ENCODE data around the gene GXYLT2. TPM values are rescaled to one million over a fixed set of nuclear protein-coding genes. Genes with fewer than 3 reads are reported as not detected.

GXYLT2 gene
- total RNA-seq, 1 donor, result 77.4 TPM

DNA sequence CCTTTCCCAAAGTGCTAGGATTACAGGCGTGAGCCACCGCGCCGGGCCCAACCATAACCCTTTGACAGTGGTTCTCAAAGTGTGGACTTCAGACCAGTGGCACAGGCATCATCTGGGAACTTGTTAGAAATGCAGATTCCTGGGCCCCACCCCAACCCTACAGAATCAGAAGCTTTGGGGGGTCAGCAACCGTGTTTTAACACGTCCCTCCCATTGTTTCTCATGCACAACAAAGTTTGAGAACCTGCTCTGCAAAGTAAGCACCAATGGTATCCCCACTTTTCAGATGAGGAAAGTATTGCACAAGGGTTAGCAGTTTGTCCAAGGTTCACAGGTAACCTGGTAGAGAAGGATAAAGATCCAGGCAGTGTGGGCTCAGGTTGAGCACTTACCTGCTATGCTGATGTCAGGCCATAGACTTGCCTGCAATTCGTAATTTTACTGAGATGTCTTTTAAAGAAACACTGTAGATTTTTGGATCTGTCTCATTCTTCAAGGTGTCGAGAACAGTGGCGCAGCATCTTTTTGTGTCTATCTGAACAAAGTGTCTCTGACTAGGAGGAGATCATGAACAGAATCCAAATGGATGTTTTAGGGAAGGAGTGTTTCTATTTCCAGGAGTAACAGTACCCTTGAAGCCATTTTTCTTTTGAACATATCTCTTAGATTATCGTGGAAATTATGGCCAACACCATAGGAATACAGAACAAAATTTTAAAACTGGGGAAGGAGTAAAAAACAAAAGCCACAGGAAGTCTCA lies 2.5 kb downstream of the GXYLT2 start:
- no peaks in the 10 kb centered on the region for H3K27me3 ChIP-seq (ENCODE audit: insufficient read depth, low read length)
- H3K9me3 ChIP-seq (ENCODE audit: low read depth, low read length), result no peaks in the 10 kb centered on the region
- H4K20me1 ChIP-seq (ENCODE audit: insufficient read depth, low read length), result no peaks in the 10 kb centered on the region
- no peaks in the 10 kb centered on the region for H3K36me3 ChIP-seq (ENCODE audit: insufficient read depth, low read length)
- H3K79me2 ChIP-seq (ENCODE audit: insufficient read depth, low read length), result no peaks in the 10 kb centered on the region
- peak overlapping the region; percentile 96 for H3K27ac ChIP-seq (ENCODE audit: low read depth, low read length)
- TF ChIP-seq, protein P1, sequence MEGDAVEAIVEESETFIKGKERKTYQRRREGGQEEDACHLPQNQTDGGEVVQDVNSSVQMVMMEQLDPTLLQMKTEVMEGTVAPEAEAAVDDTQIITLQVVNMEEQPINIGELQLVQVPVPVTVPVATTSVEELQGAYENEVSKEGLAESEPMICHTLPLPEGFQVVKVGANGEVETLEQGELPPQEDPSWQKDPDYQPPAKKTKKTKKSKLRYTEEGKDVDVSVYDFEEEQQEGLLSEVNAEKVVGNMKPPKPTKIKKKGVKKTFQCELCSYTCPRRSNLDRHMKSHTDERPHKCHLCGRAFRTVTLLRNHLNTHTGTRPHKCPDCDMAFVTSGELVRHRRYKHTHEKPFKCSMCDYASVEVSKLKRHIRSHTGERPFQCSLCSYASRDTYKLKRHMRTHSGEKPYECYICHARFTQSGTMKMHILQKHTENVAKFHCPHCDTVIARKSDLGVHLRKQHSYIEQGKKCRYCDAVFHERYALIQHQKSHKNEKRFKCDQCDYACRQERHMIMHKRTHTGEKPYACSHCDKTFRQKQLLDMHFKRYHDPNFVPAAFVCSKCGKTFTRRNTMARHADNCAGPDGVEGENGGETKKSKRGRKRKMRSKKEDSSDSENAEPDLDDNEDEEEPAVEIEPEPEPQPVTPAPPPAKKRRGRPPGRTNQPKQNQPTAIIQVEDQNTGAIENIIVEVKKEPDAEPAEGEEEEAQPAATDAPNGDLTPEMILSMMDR (IDR thresholded peaks at IDR 0.05; ENCODE audit: extremely low read depth, low read depth, low read length), result no peak
- peaks cover 54% of the 10 kb centered on the region for H3K4me1 ChIP-seq (ENCODE audit: insufficient read depth, low read length)
- H2AFZ ChIP-seq (ENCODE audit: low read length), result no peak overlapping the region
- DNase-seq (ENCODE audit: insufficient read length, low spot score, missing footprints), result no peak
- H3K4me3 ChIP-seq (ENCODE audit: insufficient read depth, low read length), result no peak overlapping the region
- peak overlapping the region; percentile 73 for H3K4me2 ChIP-seq (ENCODE audit: insufficient read depth, low read length)

DNA sequence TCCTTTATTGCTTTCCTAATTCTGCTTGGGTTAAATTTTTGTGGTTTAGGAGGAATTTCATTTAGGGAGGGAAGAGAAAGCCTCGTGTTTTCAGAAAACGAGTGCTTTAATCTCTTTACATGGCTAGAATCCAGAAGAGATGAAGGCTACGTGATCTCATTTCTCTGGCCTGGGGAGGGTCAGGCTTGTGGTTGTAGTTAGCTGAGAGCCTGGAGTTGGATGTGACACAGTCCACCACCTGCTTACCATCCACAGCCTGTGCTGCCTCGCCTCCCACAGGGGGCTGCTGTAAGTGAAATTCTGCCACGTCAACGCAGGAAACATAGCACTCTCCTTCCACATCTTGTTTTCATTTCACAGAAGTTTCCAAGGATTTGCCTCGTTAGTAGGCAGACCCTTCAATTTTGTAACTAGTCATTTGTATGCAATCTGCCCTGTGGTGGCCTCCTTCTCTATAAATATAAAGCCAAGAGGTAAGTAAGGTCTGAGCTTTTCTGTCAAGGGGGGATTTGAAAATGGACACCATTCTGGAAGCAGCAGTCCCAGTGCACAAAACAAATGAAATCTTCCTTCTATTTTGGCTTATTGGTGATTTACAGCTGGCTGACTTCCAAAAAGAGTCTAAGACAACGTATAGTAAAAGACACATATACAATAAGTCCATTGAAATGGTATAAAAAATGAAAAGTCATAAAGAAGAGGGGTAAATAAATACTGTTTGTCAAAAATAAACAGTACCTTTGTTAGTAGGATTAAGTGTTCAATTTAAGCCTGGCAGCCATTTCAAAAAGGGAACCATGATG lies 3.4 kb downstream of the GXYLT2 start:
- Histone ChIP-seq H3K27me3 (ENCODE audit: insufficient read depth, low read length) (no peaks in the 10 kb centered on the region), H3K4me3 (ENCODE audit: insufficient read depth, low read length) (peak overlapping the region; percentile 31), H3K9me3 (ENCODE audit: low read depth, low read length) (no peaks in the 10 kb centered on the region), H4K20me1 (ENCODE audit: insufficient read depth, low read length) (no peaks in the 10 kb centered on the region), H3K4me1 (ENCODE audit: insufficient read depth, low read length) (peaks cover 54% of the 10 kb centered on the region), H3K79me2 (ENCODE audit: insufficient read depth, low read length) (no peaks in the 10 kb centered on the region), H3K27ac (ENCODE audit: low read depth, low read length) (peak overlapping the region; percentile 96), H2AFZ (ENCODE audit: low read length) (peak overlapping the region; percentile 49), H3K36me3 (ENCODE audit: insufficient read depth, low read length) (no peaks in the 10 kb centered on the region), H3K4me2 (ENCODE audit: insufficient read depth, low read length) (peak overlapping the region; percentile 73)
- peak; percentile 85 for DNase-seq (ENCODE audit: insufficient read length, low spot score, missing footprints)
- TF ChIP-seq, protein P1 (IDR thresholded peaks at IDR 0.05; ENCODE audit: extremely low read depth, low read depth, low read length), result no peak

DNA sequence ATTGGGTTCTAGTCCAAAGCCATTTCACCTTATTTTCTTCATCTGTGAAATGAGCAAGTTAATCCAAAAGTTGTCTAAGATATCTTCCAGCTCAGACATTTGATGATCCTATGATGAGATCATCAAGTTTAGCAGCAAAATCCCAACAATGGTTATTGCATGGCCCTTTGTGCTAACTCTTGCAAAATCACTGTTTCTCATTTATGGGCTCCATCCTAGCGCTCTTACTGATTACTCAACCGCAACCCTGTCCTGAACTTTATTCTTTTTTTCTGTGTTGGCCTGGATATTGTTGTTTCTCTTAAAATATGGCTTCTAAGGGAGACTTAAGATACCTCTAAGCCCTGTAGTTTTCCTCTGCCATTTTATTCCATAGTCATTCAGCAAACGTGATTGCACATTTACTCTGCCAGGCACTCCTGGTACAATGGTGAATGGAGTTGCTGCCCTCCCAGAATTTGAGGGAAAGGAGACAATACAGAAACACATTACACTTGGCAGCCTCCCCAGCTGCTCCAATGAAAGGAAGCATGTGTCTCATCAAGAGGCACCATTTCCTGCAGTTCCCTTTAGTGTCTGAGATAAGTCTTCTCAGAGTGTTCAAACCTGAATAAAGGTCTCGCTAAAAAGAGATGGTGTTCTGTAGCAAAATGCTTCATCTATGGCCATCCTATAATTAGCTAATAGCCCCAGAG lies 4.4 kb downstream of the GXYLT2 start:
- H3K9me3 ChIP-seq (ENCODE audit: low read depth, low read length), result no peaks in the 10 kb centered on the region
- no peaks in the 10 kb centered on the region for H3K79me2 ChIP-seq (ENCODE audit: insufficient read depth, low read length)
- H2AFZ ChIP-seq (ENCODE audit: low read length), result peak overlapping the region; percentile 52
- no peaks in the 10 kb centered on the region for H3K36me3 ChIP-seq (ENCODE audit: insufficient read depth, low read length)
- peak overlapping the region; percentile 96 for H3K27ac ChIP-seq (ENCODE audit: low read depth, low read length)
- H3K27me3 ChIP-seq (ENCODE audit: insufficient read depth, low read length), result no peaks in the 10 kb centered on the region
- peaks cover 2% of the 10 kb centered on the region for H4K20me1 ChIP-seq (ENCODE audit: insufficient read depth, low read length)
- peaks cover 50% of the 10 kb centered on the region for H3K4me1 ChIP-seq (ENCODE audit: insufficient read depth, low read length)
- peak; percentile 88 for DNase-seq (ENCODE audit: insufficient read length, low spot score, missing footprints)
- H3K4me3 ChIP-seq (ENCODE audit: insufficient read depth, low read length), result no peak overlapping the region
- peak overlapping the region; percentile 73 for H3K4me2 ChIP-seq (ENCODE audit: insufficient read depth, low read length)
- TF ChIP-seq, protein P1 (IDR thresholded peaks at IDR 0.05; ENCODE audit: extremely low read depth, low read depth, low read length), result no peak

Measured in osteoblast (primary cell).